HG02970 (cell line): ENCODE measurements around the gene SSTR1.

Source experiments
- ATAC-seq: cut with Tn5 transposase; IDR thresholded peaks from one replicate; pipeline ENCODE4 v1.9.1; 2021; ENCODE audit warnings: mild to moderate bottlenecking, moderate library complexity, moderate number of reproducible peaks; ENCODE audit not compliant: unreplicated experiment, low FRiP score

Gene SSTR1

GRCh38 chr14:38233218-38233617 is 25.5 kb downstream of the SSTR1 start:
- no peak for ATAC-seq

GRCh38 chr14:38238332-38238731 is 30.6 kb downstream of the SSTR1 start:
- ATAC-seq: no peak

- no peak for ATAC-seq
Measured at GRCh38 chr14:38238878-38239277, 31.2 kb downstream of the SSTR1 start.

- no peak for ATAC-seq
Measured at GRCh38 chr14:38243696-38244240, 36.1 kb downstream of the SSTR1 start.

- no peak for ATAC-seq
Measured at GRCh38 chr14:38248321-38249028, 40.8 kb downstream of the SSTR1 start.

- no peak for ATAC-seq
Measured at GRCh38 chr14:38250331-38250730, 42.6 kb downstream of the SSTR1 start.

GRCh38 chr14:38252066-38252710 is 44.5 kb downstream of the SSTR1 start:
- no peak for ATAC-seq

GRCh38 chr14:38253676-38254075 is 46.0 kb downstream of the SSTR1 start:
- ATAC-seq: no peak

- ATAC-seq: no peak
Measured at GRCh38 chr14:38254571-38255407, 47.1 kb downstream of the SSTR1 start.

- ATAC-seq: no peak
Measured at GRCh38 chr14:38255408-38255672, 47.6 kb downstream of the SSTR1 start.

GRCh38 chr14:38255673-38256532 is 48.2 kb downstream of the SSTR1 start, which contains the start of gene CLEC14A:
Gene CLEC14A (minus strand): TSS chr14:38256093. CDS start chr14:38256022, 71 bp downstream.
- no peak for ATAC-seq

- ATAC-seq: no peak
Measured at GRCh38 chr14:38256533-38256840, 48.8 kb downstream of the SSTR1 start.

- no peak for ATAC-seq
Measured at GRCh38 chr14:38257507-38257906, 49.8 kb downstream of the SSTR1 start.

GRCh38 chr14:38261620-38262019 is 53.9 kb downstream of the SSTR1 start:
- no peak for ATAC-seq
